ENCODE measurements around the gene PTGFRN.
"Not testable (repeated sequence)": the region's sequence is repeated elsewhere in the genome, so short reads cannot be mapped to it uniquely, and the experiment has no call there.

PTGFRN gene

DNA sequence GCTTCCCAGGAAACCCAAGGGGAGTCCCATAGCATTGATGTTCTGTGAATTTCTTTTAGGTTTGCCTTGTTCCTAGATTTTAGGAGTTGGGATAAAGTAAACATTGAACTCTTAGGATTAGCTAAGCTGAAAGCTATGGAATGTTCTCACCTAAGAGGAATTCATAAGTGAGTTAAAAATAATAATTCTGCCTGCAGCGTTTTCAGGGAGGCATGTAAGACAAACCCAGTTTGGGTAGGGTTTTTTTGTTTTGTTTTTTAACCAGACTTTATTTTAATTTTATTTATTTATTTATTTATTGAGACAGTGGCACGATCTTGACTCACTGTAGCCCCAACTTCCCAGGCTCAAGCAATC, 62.9 kb downstream of the PTGFRN start:
- no peak for DNase-seq (ENCODE audit: low read depth)

DNA sequence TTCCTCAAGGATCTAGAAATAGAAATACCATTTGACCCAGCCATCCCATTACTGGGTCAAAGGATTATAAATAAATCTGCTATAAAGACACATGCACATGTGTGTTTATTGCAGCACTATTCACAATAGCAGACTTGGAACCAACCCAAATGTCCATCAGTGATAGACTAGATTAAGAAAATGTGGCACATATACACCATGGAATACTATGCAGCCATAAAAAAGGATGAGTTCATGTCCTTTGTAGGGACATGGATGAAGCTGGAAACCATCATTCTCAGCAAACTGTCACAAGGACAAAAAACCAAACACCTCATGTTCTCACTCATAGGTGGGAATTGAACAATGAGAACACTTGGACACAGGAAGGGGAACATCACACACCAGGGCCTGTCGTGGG, 70.6 kb downstream of the PTGFRN start:
- not testable (repeated sequence) for DNase-seq (ENCODE audit: low read depth)

DNA sequence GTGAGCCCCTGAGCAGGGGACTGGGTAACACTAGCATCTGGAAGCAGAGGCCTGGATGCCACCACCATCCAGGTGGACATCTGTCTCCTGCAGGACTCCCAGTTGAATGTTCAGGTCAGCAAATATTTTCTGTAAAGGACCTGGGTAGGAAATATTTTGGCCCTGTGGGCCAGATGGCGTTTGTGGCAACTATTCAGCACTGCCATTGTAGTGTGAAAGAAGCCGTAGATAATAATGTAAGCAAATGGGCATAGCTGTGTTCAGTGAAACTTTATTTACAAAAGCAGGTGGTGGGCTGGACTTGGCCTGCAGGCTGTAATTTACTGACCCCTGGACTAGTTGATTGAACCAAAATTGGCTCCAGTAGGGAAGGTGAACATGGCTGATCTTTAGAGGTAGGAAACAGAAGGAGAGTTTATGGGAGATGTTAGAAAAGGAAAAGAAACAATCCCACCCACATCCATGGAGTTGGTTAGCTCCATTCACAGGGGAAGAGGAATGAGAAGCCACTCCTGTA, 71.9 kb downstream of the PTGFRN start:
- no peak for DNase-seq (ENCODE audit: low read depth)

DNA sequence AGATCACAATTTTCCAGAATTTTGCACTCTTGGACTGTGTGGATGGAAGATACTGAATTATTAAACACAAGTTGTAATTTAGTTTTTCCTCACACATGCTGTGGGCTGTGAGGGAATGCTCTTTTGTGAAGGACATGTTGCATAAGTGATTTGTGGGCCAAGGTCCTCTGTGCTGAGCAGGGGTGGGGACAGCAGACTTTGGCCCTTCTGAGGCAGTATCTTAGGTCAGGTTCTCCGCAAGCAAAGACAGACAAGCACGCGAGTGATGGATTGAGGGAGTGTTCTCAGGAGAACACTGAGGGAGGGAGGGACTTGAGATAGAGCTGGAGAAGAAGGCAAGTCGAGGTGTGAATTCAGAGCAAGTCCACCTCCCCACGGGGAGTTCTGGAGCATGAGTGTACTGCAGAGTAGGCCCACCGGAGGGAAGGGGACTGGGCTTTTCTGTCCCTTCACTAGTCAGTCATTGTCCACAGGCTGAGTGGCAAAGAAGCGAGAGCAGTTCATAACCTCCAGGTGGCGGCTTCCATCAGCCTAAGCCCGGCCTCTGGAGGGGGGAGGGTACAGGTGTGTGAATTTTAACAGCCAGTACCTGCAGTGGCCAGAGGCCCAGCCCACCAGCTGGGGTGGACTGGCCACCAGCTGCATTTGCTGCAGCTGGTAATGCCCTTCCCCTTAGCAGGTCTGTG, 72.7 kb downstream of the PTGFRN start:
- no peak for DNase-seq (ENCODE audit: low read depth)

DNA sequence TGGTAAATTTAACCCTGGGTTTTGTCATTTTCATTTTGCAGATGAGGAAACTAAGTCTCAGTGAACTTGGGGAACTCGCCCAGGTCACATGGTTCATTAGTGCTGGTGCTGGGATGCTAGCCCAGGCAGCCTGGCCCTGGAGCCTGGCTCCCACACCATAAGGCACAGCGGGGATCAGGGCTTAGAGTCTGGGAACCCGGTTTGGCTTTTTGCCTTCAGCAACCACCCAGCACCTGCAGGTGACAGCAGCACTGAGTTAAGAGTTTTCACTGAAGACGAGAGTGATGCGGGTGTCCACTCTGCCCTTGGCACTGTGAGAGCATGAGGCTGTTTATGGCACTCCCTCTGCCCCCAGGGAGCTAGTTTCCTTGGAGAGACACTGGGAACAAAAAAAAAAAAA, 73.4 kb downstream of the PTGFRN start:
- no peak for DNase-seq (ENCODE audit: low read depth)

DNA sequence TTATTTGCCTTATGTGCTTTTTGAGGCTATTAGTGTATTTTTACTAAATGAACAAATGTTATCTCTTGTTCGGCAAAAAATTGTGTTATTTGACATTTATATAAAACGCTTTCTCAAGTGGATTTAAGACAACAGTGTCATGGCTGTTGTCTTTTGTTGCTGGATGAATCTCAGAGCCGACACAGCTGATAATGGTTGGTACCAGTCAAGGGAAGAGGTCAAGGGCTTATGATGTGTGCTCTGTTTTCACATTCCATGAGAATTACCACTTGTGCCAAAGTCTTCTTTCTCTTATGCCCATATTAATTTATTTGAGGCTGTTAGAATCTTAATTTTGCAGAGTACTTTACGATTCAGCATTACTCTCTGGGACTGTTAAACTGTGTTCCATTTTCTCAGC, 74.0 kb downstream of the PTGFRN start:
- no peak for DNase-seq (ENCODE audit: low read depth)

DNA sequence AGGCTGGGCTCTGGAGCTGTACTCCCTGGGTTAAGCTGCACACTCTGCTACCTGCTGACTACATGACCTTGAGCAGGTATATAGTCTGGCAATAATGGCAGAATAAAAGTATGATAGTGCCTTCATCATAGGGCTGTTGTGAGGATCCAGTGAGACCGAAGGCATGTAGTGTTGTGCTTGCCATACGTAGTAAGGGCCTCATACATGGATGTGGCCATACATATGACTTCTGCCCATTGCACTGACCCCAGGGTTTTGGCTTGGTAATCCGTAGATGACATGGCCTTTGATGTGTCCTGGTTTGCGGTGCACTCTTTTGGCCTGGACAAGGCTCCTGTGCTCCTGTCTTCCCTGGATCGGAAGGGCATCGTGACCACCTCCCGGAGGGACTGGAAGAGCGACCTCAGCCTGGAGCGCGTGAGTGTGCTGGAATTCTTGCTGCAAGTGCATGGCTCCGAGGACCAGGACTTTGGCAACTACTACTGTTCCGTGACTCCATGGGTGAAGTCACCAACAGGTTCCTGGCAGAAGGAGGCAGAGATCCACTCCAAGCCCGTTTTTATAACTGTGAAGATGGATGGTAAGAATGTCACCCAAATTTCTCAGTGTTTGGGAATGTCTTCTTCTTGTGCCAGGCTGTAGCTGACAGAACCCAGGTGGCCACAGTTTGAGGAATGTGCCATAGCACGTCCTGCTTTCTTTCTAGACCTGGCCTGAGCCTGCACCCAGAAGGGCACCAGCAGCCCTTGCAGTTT, 74.9 kb downstream of the PTGFRN start:
- no peak for DNase-seq (ENCODE audit: low read depth)

DNA sequence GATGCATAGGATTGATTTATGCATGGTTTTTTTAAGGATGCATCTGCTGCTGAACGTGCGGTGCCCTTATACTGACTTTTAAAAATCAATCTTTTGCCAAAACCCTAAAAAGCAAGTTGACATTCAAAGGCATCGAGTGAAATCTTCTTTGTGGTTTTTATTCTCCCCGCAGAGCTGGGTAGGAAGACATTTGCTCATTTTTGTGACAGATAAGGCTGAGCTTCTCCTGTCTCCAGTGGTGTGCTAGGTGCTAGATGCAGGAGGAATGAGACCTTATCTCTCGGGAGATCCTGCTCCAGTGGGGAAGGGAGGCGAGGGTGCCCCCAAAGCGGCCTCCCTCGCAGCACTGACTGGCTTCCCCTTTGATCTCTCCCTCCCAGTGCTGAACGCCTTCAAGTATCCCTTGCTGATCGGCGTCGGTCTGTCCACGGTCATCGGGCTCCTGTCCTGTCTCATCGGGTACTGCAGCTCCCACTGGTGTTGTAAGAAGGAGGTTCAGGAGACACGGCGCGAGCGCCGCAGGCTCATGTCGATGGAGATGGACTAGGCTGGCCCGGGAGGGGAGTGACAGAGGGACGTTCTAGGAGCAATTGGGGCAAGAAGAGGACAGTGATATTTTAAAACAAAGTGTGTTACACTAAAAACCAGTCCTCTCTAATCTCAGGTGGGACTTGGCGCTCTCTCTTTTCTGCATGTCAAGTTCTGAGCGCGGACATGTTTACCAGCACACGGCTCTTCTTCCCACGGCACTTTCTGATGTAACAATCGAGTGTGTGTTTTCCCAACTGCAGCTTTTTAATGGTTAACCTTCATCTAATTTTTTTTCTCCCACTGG, 76.9 kb downstream of the PTGFRN start:
- DNase-seq (ENCODE audit: low read depth): peak; percentile 8

DNA sequence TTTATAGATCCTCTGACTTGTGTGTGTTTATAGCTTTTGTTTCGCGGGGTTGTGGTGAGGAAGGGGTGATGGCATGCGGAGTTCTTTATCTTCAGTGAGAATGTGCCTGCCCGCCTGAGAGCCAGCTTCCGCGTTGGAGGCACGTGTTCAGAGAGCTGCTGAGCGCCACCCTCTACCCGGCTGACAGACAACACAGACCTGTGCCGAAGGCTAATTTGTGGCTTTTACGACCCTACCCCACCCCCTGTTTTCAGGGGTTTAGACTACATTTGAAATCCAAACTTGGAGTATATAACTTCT, 77.5 kb downstream of the PTGFRN start:
- DNase-seq (ENCODE audit: low read depth): peak; percentile 60

DNA sequence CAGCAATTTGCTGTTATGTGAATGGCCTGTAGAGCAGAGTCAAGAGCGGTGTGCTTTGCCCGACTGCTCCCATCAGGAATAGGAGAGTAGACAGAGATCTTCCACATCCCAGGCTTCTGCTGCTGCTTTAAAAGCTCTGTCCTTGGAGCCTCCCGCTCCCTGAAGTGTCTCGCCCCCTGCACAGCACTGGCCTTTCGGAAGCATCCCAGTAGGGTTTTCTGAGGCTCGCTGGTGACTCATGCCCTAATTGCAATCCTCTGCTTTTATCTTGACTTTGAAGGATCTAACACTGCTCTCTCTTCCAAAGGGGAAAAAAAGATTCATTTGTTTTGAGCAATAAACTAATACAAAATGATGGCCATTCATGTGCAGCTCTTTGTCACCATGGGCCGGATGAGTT, 78.5 kb downstream of the PTGFRN start:
- no peak for DNase-seq (ENCODE audit: low read depth)

DNA sequence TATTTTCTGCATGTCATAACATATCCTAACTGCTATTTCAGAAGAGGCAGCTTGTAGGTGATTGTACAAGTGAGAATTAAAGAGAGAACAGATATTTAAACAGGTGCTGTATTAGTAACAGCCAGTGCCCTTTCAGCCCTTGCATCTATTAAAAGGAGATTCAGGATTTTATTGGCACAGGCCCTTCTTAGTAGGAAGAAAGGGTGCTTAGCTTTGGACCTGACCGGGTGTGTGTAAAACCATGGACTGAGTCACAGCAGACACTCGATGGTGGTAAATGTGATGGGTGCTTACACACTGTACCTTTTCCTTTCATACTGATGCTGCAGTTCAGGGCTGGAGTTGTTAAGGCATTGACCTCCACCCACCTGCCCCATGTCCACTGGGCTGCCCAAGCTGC, 79.2 kb downstream of the PTGFRN start:
- DNase-seq (ENCODE audit: low read depth): no peak

DNA sequence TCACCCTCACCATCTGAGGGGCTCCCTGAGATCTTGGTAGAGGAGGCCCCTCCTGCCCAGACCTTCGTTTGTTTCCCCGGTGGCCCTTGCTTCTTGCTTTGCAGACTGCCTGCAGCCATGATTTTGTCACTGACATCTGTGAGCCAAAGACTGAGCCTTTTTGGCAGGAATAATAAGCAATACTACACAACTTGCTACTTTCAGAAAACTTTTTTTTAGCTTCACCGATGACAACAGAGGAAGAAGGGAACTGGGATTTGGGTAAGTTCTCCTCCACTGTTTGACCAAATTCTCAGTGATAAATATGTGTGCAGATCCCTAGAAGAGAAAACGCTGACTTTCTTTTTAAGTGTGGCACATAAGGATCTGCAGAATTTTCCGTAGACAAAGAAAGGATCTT, 80.1 kb downstream of the PTGFRN start:
- no peak for DNase-seq (ENCODE audit: low read depth)

DNA sequence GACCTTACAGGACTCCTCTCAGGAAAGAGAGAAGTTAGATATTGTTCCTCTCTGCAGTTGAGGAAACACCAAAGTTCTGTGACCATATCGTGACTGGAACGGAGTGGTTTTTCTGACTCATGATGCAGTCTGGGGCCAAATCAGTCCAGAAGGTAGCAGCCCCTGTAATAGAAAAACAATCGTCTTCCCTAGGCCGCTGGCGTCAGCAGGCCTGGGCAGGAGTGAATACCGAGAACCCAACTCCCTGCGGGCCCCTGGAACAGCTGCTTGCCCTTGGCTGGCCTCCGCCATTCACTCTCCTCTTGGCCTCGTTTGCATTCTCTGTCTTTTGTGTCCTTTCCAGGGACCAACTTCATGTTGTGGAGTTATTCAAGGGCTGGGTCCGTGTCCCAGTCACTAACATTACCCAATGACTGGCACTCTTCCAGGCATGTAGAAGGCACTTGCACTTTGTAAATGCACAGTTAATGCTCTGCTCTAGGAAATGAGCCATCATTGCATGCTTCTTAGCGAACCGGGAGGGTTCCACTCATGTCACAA, 81.0 kb downstream of the PTGFRN start:
- no peak for DNase-seq (ENCODE audit: low read depth)

DNA sequence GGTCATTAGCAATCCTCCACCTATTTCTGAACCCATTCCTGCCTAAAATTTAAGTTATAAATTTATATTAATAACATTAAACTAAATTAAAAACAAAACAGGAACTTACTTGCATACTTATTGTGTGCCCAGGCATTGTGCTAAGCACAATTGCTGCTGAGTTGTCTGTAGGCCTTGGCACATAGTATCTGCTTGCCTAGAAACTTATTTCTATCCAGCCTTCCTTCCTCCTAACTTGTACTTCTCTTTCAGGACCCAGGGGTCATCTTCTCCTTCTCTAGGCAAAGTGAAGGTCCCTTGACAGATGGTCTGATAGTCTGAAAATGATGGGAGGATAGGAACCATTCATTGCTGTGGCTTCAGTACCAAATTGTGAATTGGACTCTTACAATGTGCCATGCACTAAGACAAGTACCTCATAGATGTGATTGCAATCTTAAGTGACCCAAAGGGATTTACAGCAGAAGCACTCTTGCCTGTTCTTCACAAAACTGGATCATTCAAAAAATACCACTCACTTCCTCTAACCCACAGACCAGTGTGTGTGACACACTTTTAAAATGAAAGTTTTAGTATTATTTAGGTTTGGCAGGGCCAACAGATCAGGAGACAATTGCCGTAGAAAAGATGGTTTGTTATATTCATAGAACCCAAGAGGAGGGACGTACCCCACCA, 81.6 kb downstream of the PTGFRN start:
- no peak for DNase-seq (ENCODE audit: low read depth)

DNA sequence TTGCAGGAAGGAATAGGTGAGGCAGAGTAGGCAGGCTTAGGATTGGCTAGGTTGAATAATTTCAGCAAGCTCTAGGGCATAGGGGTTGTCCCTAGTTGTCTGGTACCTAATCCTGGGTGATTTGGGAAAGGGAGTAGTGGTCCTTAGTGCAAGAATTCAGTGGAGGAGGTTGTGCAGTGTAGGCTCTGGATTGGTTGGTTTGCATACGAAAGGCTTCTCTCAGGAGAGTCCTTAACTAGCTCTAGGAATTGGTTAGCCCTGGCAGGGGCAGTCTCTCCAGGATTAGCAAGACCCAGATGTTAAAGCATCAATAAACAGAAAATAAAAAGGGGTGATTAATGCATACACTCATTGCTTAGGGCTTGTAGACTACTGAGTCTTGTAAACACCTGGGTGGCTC, 82.2 kb downstream of the PTGFRN start:
- DNase-seq (ENCODE audit: low read depth): no peak

DNA sequence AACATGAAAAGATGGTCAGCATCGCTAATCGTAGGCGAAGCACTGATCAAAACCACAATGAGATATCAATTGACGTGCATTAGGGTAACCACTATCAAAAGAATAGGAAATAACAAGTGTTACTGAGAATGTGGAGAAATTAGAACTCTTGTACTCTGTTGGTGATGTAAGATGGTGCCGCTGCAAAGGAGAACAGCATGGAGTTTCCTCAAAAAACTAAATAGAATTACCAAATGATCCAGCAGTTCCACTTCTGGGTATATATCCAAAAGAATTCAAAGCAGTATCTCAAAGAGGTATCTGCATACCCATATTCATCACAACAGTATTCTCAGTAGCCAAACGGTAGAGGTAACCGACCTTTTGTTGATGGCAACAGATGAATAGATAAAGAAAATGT, 83.6 kb downstream of the PTGFRN start:
- DNase-seq (ENCODE audit: low read depth): no peak

DNA sequence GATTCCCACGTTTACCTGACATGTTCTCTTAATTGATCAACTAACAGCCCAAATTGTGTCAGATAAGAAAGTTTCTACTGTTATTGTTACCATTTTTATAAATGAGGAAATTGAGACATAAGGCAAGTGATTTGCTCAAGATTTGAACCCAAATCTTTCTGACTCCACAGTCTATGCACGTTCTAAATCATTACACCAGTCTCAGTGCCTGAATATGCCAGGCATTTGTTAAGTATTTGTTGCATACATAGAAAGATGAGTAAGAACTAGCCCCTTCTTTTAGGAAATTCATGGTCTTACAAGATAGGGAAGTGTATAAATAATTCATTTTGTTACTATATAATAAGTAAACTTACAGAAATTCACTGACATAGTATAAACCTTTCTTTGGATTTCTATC, 84.7 kb downstream of the PTGFRN start:
- DNase-seq (ENCODE audit: low read depth): no peak

DNA sequence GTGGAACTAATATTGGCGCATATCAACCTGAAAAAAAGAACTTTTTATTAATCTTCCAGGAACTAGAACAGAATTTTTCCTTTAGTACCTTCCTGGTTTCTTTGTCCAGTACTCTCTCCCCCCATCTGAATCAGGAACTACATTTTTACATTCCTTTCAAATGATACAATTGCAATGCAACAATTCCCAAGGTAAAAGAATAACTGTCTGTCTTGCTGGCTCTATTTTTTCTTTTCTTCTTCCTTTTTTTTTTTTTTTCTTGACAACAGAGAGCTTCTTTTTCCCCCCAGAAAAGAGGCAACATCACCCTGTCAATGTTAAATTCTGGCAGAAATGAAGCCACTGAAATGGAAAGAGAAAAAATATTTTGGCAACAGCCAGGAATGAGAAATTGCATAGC, 87.3 kb downstream of the PTGFRN start:
- no peak for DNase-seq (ENCODE audit: low read depth)

DNA sequence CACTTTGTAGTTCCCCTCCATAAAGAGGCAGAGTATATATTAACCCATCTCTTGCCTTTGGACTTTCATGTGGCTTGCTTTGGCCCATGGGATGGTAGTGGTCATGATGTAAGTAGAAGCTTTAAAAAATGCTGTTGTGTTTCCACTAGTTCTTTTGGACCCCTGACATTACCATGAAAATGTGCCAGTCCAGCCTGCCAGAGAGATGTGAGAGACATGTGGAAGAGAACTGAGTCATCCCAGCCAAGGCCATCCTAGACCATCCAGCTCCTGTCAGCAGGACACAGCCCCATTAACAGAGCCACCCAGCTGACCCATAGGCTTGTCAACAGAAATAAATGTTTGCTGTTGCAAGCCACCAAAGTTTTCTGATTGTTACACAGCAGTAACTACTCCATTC, 87.9 kb downstream of the PTGFRN start:
- DNase-seq (ENCODE audit: low read depth): no peak

DNA sequence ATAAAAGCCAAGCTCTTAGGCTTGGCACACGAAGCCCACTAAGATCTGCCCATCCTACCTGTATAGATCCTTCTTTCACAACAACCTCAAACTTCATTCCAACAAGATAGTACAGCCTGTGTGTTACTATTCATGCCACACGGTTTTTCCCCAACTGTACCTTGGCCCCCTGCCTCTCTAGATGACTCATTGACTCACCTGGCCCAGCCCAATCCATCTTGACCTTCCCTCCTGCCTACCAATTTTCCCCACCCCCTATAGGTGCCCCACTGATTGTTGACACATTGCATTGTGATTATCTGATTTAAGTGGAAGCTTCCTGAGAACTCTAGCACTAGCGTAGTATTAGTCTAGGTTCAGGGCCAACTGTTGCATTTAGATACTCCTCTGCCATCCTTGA, 89.9 kb downstream of the PTGFRN start:
- DNase-seq (ENCODE audit: low read depth): no peak

DNA sequence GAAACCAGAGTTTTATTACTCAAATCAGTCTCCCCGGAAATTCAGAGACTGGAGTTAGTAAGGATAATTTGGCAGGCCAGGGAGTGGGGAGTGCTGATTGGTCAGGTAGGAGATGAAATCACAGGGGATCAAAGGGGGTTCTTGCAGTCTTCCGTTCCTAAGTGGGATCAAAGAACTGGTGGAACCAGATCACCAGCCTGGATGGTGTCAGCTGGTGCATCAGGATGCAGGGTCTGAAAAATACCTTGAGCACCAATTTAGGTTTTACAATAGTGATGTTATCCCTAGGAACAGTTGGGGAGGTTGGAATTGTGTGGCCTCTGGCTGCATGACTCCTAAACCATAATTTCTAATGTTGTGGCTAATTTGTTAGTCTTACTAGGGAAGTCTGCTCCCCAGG, 90.4 kb downstream of the PTGFRN start:
- no peak for DNase-seq (ENCODE audit: low read depth)

DNA sequence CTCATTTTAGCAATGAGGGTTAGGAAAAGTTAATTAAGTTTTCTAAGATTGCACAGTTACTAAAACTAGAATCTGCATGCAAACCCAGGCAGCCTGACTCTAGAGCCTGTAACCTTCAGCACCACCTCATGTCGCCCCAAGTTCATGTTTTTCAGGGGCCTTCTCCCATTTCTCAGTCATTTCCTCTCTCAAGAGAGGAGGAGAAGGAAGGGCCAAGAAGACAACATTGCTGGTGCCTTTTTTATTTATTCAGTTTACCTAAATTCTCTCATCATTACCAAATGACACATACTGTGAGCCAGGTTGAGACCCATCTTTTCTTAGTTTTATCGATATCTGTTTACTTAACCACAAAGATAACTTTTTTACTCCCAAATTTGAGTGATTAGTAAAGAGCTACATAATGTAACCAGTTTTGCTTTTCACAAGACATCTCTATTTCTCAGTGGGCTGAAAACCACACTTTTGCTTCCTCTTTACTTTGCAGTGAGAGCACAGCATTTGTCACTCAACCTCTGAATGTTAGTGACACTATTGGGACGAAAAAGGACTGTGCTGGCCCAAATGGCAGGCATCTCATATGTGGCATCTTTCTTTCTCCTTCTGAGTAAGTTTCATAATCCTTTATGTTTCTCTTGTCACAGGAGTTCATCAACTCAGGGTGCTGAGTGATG, 91.7 kb downstream of the PTGFRN start, which contains the start of gene CD101:
CD101 (plus strand) TSS at position 507 of the 674 bp plus-strand sequence; CDS start at position 565, 58 bp downstream.
- no peak for DNase-seq (ENCODE audit: low read depth)

All from stimulated activated CD8-positive, alpha-beta memory T cell treated with anti-CD3 and anti-CD28 coated beads, Interleukin-12 subunit alpha, Interleukin-12 subunit beta, amount 100 ng/mL, for 4 hours (primary cell).